T47D (cell line): ENCODE results near the gene ATXN1.

Experiments used
- DNase-seq, 2 experiments: peaks; one replicate each; pipeline versions ENCODE4 v3.0.0 to v3.0.0-alpha.2; 2011 to 2012; ENCODE audit warnings: low read depth in 1 of 2, low spot score in 1 of 2
- JUND ChIP-seq: IDR thresholded peaks from 2 replicates; pipeline ENCODE4 v1.6.1; 2012; ENCODE audit warnings: low read depth
- in situ Hi-C: cut with HindIII; loops from 2 replicates; pipeline ENCODE4 v1.10.0; 2016; ENCODE audit warnings: low sequenced_read_pairs, low pct_unique_long_range_greater_than_20kb

ATXN1 gene

GRCh38 chr6:16608444-16608843 lies 152.8 kb downstream of the ATXN1 start:
- TF ChIP-seq JUND: no peak
- no peak for DNase-seq
- in situ Hi-C loops: no loop called here

GRCh38 chr6:16602035-16602434 lies 159.2 kb downstream of the ATXN1 start:
- no peak for TF ChIP-seq JUND
- DNase-seq: no peak
- in situ Hi-C loops: no loop called here

GRCh38 chr6:16600701-16601100 lies 160.6 kb downstream of the ATXN1 start:
- in situ Hi-C loops: no loop called here
- no peak for DNase-seq
- no peak for TF ChIP-seq JUND

- DNase-seq: no peak
- no peak for TF ChIP-seq JUND
- in situ Hi-C loops: no loop called here
These were observed 161.2 kb downstream of the ATXN1 start for GRCh38 chr6:16600026-16600425.

- TF ChIP-seq JUND: no peak
- in situ Hi-C loops: no loop called here
- DNase-seq: no peak
These were observed 164.5 kb downstream of the ATXN1 start for GRCh38 chr6:16596616-16597331.

GRCh38 chr6:16595514-16596120 lies 165.6 kb downstream of the ATXN1 start:
- TF ChIP-seq JUND: no peak
- no peak for DNase-seq
- in situ Hi-C loops: no loop called here

GRCh38 chr6:16594849-16595248 lies 166.4 kb downstream of the ATXN1 start:
- no peak for TF ChIP-seq JUND
- in situ Hi-C loops: no loop called here
- DNase-seq: no peak

- no peak for TF ChIP-seq JUND
- in situ Hi-C loops: no loop called here
- no peak for DNase-seq
These were observed 168.9 kb downstream of the ATXN1 start for GRCh38 chr6:16592223-16592911.

GRCh38 chr6:16591396-16592222 lies 169.7 kb downstream of the ATXN1 start:
- in situ Hi-C loops: no loop called here
- TF ChIP-seq JUND: no peak
- DNase-seq: no peak

- no peak for TF ChIP-seq JUND
- in situ Hi-C loops: no loop called here
- no peak for DNase-seq
These were observed 175.5 kb downstream of the ATXN1 start for GRCh38 chr6:16585805-16586204.

GRCh38 chr6:16583144-16583762 lies 178.0 kb downstream of the ATXN1 start:
- DNase-seq: no peak
- in situ Hi-C loops: no loop called here
- no peak for TF ChIP-seq JUND

GRCh38 chr6:16582446-16583143 lies 178.7 kb downstream of the ATXN1 start:
- no peak for DNase-seq
- in situ Hi-C loops: no loop called here

More at GRCh38 chr6:16582446-16583143, 178.7 kb downstream of the ATXN1 start:
- TF ChIP-seq JUND: no peak
